PFSK-1 (cell line): ENCODE measurements around the gene OR13D1. TPM values are rescaled to one million over a fixed set of nuclear protein-coding genes. Genes with fewer than 3 reads are reported as not detected.

Source experiments
- FOXP2 ChIP-seq: optimal IDR thresholded peaks from 2 replicates; pipeline ENCODE3; 2011; ENCODE audit warnings: borderline replicate concordance, control low read depth, inconsistent platforms; ENCODE audit not compliant: insufficient read depth; ENCODE audit errors: extremely low read length, extremely low read depth
- POLR2AphosphoS5 ChIP-seq: IDR thresholded peaks from 2 replicates; pipeline ENCODE4 v1.6.1; 2012; ENCODE audit warnings: low read depth, mild to moderate bottlenecking, control low read depth, low read length, moderate library complexity
- SIN3A ChIP-seq: IDR thresholded peaks from 2 replicates; pipeline ENCODE4 v1.6.1; 2012; ENCODE audit warnings: mild to moderate bottlenecking, low read length, moderate library complexity, borderline replicate concordance; ENCODE audit not compliant: insufficient read depth
- TAF1 ChIP-seq: IDR thresholded peaks from 2 replicates; pipeline ENCODE4 v1.6.1; 2012; ENCODE audit warnings: low read length, control low read depth, borderline replicate concordance; ENCODE audit not compliant: insufficient read depth
- polyA plus RNA-seq: library from polyadenylated mRNA; unstranded; fragments of >200 nt; gene quantifications from one replicate; pipeline ENCODE4 v1.2.1, GENCODE V29; 2012; ENCODE audit warnings: low read depth, missing spikeins; ENCODE audit not compliant: insufficient read length
- TF ChIP-seq, protein P1 (sequence below), 2 experiments: IDR thresholded peaks; 2 replicates each; pipeline versions ENCODE4 v1.6.1 to v1.8.0; 2011 to 2012; ENCODE audit warnings: low read depth in 2 of 2, low read length in 2 of 2, control low read depth in 1 of 2, inconsistent platforms in 1 of 2, mild to moderate bottlenecking in 1 of 2, moderate library complexity in 1 of 2; ENCODE audit not compliant: insufficient read depth in 1 of 2

Gene OR13D1, protein sequence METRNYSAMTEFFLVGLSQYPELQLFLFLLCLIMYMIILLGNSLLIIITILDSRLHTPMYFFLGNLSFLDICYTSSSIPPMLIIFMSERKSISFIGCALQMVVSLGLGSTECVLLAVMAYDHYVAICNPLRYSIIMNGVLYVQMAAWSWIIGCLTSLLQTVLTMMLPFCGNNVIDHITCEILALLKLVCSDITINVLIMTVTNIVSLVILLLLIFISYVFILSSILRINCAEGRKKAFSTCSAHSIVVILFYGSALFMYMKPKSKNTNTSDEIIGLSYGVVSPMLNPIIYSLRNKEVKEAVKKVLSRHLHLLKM
- polyA plus RNA-seq: not detected

DNA sequence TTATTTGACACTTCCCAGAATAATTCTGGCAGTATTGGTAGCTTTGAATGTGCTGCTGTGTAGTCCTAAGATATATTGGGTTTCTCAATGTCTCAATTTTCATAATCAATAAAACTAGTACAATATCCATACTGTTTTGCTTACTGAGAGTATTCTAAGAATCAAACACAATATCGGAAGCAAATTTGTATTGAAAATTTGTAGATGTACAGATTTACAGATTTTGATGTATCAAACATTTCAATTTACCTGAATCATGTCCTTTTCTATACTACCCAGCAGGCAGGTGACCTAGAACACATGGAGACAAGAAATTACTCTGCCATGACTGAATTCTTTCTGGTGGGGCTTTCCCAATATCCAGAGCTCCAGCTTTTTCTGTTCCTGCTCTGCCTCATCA, at the start of gene OR13D1:
Gene OR13D1, plus strand, starts transcription at position 301 of the 400 bp plus-strand sequence. Its CDS starts 0 bp downstream, at position 301.
- TF ChIP-seq TAF1 (no peak), POLR2AphosphoS5 (no peak), SIN3A (no peak), FOXP2 (no peak)
- TF ChIP-seq, protein P1, sequence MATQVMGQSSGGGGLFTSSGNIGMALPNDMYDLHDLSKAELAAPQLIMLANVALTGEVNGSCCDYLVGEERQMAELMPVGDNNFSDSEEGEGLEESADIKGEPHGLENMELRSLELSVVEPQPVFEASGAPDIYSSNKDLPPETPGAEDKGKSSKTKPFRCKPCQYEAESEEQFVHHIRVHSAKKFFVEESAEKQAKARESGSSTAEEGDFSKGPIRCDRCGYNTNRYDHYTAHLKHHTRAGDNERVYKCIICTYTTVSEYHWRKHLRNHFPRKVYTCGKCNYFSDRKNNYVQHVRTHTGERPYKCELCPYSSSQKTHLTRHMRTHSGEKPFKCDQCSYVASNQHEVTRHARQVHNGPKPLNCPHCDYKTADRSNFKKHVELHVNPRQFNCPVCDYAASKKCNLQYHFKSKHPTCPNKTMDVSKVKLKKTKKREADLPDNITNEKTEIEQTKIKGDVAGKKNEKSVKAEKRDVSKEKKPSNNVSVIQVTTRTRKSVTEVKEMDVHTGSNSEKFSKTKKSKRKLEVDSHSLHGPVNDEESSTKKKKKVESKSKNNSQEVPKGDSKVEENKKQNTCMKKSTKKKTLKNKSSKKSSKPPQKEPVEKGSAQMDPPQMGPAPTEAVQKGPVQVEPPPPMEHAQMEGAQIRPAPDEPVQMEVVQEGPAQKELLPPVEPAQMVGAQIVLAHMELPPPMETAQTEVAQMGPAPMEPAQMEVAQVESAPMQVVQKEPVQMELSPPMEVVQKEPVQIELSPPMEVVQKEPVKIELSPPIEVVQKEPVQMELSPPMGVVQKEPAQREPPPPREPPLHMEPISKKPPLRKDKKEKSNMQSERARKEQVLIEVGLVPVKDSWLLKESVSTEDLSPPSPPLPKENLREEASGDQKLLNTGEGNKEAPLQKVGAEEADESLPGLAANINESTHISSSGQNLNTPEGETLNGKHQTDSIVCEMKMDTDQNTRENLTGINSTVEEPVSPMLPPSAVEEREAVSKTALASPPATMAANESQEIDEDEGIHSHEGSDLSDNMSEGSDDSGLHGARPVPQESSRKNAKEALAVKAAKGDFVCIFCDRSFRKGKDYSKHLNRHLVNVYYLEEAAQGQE (IDR thresholded peaks at IDR 0.05; ENCODE audit: insufficient read depth in 1 of 2, low read depth in 2 of 2, low read length in 2 of 2): no peak

DNA sequence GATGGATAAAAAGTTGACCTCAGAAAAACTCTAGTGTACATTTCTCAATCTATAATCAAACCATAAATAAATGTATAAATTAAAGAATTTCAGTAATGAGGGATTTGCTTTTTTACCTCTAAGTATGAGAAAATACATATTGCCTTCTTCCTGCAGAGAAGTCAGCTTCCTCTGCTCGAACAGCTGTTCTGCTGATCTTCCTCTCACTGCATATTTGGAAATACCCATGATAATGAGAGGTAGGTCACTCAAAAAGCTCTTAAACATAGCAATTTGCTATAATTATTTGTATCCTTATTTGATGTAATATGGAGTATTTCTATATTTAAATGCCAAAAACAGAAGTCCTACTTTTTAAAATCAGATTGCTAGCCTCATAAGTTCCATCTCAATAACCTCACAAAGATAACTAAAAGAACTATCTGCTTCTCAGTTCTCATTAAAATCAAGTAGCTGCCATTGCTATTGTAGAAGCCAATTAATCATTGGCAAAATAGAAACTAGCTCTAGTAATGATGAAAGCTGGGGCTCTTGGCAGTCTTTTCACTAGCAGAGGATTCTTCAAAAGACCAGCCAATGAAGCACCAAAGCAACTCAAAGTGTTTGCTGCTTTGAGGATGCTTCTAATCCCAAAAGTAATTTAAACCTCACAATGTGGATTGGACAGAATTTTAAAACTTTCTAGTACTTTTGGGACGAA, 35.7 kb upstream of the OR13D1 start:
- no peak for TF ChIP-seq POLR2AphosphoS5

DNA sequence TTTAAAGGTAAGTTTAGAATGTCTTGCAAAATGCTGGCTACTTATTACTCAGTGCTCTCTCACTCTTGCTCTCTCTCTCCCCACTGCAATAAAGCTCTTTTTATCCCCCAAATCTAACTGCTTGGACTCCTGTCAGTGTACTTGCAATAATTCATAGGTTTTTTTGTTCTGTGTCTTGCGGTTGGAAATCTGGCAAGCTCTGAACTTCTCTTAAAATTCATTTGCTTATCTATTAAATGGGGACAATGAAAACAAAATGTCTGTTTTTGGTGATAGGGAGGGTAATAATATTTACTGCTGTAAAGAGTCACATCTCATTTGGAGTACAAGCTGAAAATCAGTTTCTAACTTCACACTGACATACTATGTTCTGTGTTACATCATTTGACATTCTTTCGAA, 18.7 kb upstream of the OR13D1 start:
- no peak for TF ChIP-seq SIN3A
- no peak for TF ChIP-seq POLR2AphosphoS5
- TF ChIP-seq TAF1: no peak
- TF ChIP-seq, protein P1 (IDR thresholded peaks at IDR 0.05; ENCODE audit: insufficient read depth in 1 of 2, low read depth in 2 of 2, low read length in 2 of 2): no peak
- TF ChIP-seq FOXP2: no peak

DNA sequence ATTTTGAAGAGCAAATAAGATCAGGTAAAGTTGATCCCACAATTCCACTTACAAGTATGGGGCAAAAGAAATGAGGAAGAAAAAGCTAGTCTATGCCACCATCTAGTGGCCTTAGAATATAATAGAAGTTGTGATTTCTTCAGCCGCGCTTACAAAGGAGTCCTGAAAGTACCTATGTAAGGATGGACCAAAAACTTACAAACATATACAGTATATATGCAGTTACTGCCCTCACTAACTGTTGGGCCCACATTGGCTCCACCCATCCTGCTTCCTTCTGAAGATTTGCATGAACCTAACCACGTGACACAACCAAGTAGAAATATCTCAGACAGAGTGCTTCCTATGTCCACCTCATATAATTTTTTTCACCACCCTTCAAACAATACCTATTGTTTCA, 11.7 kb upstream of the OR13D1 start:
- no peak for TF ChIP-seq POLR2AphosphoS5
- TF ChIP-seq, protein P1 (IDR thresholded peaks at IDR 0.05; ENCODE audit: insufficient read depth in 1 of 2, low read depth in 2 of 2, low read length in 2 of 2): no peak
- no peak for TF ChIP-seq FOXP2
- no peak for TF ChIP-seq SIN3A
- TF ChIP-seq TAF1: no peak

DNA sequence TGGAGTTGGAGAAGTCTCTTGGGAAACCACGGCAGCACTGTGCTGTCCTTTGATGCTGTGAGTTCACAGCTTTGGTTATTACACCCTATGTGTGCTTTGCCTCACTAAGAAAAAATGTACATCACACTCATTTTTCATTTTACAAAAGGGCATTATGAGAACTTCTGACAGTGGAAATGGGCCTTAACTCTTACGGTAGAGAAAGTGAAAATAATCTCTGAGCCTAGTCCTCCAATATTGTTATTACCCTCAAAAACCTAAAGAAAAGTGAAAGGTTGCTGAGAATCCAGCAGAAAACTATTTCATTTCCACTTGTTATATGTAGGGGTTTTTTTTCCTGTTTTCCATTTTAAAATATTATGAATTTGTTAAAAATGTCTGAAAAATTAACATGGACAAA, 8.2 kb upstream of the OR13D1 start:
- TF ChIP-seq SIN3A: no peak
- TF ChIP-seq, protein P1 (IDR thresholded peaks at IDR 0.05; ENCODE audit: insufficient read depth in 1 of 2, low read depth in 2 of 2, low read length in 2 of 2): no peak
- no peak for TF ChIP-seq TAF1
- no peak for TF ChIP-seq FOXP2
- no peak for TF ChIP-seq POLR2AphosphoS5
